Ecto neural progenitor cell (in vitro differentiated cells): ENCODE measurements around the gene MKRN2.
"Not testable (repeated sequence)": the region's sequence is repeated elsewhere in the genome, so short reads cannot be mapped to it uniquely, and the experiment has no call there.

Experiments
- DNase-seq: peaks from one replicate; pipeline ENCODE4 v3.0.0-alpha.2; 2018; ENCODE audit warnings: low spot score

Gene MKRN2

DNA sequence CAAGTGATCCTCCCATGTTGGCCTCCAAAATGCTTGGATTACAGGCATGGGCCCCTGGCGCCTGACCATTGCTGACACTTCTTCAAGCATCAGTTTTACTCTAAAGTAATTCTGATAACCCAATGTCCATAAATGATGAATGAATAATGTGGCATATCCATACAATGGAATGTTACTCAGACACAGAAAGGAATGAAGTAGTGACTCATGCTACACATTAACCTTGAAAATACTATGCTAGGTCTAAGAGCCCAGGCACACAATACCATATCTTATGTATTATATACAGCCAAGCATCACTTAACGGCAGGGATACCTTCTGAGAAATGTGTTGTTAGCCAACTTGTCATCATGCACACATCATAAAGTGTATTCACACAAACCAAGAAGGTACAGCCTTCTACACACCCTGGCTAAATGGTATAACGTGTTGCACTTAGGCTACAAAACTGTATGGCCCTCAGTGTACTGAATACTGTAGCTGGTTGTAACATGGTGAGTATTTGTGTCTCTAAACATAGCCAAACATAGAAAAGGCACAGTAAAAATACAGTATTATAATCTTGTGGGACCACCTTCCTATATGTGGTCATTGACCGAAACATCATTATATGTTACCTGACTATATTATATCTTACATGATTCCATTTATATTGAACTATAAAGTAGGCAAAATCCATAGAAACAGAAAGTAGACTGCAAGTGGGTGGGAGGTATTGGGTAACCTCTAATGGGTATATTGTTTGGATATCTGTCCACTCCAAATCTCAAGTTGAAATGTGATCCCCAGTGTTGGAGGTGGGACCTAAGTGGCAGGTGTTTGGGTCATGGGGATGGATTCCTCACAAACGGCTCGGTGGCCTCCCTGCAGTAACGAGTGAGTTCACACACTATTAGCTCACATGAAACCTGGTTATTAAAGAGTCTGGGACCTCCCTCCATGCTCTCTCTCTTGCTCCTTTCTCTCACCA is 31.4 kb downstream of the MKRN2 start:
- DNase-seq, result no peak

DNA sequence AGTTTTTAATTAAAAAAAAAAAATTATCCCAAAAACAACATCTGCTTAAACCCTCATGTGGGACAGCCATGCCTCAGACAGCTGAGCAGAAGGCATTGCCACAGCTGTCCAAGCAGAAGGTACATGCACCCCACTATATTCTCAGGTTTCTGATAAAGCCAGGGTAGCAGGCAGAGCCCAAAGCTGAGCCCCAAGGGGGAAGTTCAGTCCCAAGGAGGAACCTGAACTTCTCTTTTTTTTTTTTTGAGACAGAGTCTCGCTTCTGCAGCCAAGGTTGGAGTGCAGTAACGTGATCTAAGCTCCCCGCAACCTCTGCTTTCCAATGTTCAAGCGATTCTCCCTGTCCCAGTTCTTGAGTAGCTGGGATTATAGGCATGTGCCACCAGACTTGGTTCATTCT is 33.2 kb downstream of the MKRN2 start:
- DNase-seq, result no peak

DNA sequence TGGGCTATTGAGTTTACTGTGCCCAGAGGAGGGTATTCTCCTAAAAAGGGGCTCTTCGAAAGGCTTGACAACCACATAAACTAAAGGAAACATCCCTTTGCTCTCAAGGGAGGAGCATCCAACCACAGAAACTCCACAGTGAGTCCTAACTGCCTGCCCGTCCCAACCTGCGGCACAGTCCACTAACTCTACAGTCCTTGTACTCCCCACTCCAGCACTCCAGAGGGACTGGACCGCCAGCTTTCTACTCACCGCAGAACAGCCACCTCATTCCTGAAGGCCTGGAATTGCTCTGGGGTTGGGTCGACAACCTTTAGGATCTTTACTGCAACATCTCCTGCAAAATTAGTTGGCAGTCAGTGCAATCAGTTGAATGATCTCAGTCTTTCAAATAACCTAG is 34.6 kb downstream of the MKRN2 start:
- no peak for DNase-seq

DNA sequence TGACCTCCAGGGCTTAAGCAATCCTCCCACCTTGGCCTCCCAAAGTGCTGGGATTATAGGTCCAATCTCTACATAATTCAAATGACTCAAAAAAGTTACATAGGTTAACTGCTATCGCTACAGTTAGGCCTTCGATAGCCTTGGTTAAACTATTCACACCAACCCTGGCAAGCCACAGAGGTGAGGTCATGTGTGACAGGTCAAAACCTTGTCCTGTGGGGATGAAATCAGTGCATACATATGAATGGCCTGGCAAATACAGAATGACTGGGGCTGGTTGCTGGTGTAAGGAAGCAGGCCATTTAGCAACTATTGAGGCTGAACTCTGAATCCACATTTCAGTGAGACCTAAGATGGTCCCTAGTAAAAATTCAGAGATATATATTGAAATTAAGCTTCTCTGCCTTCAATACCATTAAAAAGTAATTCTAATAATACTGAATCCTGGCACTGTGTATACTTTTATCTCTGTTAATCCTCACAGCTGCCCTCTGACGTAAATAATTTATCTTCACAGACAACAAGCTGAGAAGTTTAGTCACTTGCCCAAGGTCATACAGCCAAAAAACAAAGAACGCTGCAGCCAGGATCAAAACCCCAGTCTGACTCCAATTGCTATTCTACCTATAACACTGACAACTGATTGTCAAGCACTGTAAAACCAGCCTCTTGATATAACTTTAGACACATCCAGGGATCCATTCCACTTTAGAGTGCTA is 35.3 kb downstream of the MKRN2 start:
- DNase-seq, result no peak

DNA sequence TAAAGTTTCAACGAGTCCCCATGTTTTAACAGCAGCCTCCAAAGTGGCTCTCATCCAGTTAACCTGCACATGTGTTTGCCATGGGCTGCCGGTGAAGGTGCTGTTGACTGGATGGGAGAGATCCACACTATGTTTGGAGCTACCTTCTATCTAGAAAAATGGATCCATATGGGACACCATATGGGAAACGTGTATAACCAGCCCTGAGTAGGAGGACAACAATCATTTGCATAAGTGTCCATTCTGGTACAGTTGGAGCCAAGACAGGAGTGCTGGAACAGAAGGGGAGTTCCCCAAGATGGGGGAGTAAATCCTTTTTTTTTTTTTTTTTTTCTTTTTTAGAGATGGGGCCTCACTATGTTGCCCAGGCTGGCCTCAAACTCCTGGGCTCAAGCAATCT is 36.6 kb downstream of the MKRN2 start:
- DNase-seq, result no peak

DNA sequence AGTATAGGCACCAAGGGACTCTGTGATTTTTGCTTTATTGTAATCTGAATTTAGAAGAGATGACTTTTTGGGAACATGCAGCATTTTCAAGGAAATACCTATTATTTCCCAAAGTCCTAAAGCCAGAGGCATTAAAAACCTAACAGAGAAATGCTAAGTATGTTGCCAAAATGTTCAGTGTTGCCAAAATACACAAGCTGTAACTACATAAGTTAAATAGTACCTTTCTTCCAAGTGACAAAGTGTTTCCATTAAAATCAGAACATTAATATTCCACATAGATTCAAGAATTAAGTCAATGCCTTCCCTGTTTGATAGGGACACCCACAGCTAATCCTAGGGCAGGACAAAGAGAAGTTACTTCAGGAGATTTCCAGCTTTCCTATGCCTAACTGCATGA is 42.0 kb downstream of the MKRN2 start:
- no peak for DNase-seq

DNA sequence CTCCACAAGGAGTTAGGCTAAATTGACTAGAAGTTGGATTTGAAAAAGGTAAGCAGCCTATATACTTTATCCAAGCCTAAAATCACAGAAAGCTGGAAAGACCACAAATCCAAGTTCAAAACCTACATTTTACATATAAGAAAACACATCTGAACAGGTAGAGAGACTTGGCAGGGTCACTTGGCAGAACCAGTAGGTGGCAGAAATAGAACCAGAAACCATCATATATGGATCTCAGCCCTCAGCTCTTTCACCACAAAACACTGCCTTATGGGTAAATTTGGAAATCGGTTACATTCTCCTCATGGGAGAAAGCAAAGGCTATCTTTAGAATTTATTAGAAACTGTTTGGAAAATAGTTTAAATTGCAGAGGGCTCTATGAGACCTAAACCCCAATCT is 44.2 kb downstream of the MKRN2 start:
- no peak for DNase-seq

DNA sequence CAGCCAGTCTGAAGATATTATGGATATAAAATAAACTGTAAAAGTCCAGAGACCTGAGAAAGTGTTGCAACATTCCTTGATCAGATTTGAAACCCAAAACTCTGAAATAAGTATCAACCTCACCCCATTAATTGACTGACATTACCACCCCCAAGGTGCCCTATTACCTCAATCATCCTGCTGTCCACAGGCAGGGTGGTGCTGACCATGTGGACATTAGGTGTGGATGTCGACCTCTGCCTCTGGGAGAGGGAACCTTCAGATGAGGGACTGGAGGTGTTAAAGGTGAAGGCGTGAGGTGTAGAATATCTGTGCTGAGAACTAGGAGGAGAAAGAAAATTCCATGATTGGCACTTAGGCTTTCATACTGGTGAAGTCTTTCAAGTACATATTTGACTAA is 47.1 kb downstream of the MKRN2 start:
- no peak for DNase-seq

DNA sequence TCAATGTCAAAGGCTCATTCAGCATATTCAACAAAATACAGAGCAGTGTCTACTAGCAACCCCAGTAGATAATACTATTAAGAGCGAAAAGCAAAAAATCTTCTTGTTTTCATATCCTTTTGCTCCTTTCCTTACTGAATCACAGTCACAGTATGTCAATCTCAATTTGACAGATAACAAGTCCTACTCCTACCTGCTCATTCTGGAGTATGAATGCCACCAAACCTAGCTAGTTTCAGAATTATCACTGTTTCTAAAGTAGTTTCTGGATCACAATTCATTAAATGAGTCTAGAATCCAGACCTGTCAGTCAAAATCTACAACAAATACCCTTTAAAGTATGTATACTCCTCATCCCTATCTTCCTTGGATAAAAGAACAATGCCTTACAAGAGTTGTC is 51.5 kb downstream of the MKRN2 start:
- DNase-seq, result no peak

DNA sequence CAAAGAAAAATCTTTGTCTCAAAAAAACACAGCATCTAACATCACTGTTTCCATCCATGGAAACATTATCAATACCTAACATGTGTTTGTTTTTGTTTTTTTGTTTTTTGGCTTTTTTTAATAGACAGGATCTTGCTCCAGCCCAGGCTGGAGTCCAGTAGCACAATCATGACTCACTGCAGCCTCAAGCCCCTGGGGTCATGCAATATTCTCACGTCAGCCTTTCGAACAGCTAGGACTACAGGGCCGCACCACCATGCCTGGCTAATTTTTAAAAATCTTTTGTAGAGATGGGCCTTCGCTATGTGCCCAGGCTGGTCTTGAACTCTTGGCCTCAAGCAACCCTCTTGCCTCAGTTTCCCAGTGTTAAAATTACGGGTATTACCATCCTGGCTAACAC is 54.2 kb downstream of the MKRN2 start:
- DNase-seq, result no peak

DNA sequence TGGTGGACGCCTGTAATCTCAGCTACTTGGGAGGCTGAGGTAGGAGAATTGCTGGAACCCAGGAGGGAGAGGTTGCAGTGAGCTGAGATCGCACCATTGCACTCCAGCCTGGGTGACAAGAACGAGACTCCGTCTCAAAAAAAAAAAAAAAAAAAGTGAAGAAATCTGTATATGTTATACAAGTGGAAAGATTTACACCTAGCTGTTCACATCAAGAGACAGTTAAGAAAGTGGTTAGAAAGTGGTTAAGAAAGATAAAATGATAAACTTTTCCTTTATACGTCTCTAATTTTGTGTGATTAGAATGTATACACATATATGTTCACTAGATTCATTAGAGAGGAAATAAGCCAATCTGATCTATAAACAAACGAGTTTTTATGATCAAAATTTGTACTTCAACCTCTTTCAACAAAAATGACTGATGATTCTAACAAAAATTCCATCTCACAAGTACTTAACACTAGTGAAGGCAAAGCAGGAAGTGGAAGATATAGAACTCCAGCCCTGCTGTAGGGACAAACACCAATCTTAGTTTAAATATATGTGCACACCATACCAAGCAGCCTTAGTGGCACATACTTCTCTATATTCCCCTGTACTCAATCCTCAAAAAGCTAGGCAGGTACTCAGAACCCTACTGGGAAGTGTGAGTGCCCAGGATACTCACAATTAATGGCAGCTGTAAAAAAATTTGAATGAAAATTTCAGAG is 55.8 kb downstream of the MKRN2 start:
- no peak for DNase-seq

DNA sequence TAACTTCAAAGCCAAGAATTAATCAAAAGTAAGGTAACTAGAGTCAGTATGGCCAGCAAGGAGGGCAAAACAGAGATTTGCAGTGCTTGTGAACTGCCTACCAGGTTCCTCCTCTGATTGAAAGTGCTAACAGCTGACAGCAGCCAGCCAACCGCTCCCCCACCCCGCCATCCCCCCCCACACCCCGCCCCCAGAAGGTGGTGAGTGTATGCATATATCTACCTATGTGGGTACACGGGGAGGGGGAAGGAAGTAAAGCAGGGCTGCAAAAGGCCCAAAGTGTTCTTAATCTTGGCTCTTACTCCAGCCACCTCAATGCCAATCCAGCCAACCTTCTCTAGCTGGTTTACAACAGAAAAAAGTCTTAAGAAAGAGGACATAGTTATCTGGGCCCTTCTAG is 56.4 kb downstream of the MKRN2 start:
- no peak for DNase-seq

DNA sequence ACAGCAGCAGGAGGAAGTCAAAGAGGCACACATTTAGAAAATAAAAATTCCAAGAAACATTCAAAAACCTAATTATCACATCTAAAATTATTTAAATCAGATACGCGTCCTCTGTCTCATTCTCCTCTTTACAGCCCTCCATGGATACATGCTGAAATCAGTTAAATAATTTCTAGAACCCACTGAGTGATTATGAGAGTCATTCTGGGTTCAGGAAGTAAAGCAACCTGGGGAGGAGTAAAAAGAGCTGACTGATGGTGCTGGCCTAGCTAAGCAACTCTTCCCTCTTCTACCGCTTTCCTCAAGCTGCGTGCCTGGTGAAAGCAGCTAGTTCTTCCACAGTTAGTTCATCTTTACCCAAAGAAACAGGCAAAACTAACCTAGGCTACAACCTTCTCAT is 58.4 kb downstream of the MKRN2 start:
- no peak for DNase-seq

DNA sequence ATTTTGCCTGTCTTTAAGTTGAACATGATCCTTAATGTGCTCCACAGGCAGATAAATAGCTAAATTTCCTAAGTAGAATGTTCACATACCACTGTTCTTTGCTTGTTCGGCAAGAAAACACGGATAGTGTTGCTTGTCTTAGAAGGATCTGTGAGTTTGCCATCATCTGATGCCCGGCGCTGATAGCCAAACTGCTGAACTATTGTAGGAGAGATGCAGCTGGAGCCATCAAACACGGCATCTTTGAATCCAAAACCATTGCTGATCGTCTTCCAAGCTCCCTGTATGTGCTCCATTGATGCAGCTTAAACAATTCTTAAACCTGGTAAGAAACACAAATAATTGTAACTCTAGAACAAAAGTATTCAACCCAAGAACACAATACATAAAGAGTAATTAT is 61.5 kb downstream of the MKRN2 start:
- DNase-seq, result no peak

DNA sequence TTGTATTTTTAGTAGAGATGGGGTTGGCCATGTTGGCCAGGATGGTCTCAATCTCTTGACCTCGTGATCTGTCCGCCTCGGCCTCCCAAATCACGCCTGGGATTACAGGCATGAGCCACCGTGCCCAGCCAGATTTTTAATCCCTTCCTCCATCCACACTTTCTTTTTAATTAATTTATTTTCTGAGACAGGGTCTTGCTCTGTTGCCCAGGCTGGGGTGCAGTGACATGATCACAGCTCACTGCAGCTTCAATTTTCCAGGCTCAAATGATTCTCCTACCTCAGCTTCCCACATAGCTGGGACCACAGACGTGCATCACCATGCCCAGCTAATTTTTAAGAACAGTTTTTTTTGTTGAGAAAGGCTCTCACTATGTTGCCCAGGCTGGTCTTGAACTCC is 63.4 kb downstream of the MKRN2 start:
- no peak for DNase-seq

DNA sequence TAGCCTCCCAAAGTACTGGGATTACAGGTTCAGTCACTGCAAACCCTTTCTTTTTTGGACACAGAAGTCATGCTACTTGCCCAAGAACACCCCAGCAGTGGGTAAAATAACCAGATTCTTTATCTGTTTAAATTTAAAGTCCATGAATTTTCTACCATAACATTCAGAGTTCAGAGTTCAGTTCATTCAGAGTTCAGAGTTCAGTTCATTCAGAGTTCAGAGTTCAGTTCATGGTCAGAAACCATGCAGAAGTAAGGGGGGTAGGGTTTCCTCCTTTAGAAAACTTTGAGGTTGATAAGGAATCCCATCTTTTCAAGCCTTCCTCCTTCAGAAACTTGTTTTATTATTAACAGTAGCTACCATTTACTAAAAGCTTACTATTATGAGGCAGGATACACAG is 63.8 kb downstream of the MKRN2 start:
- no peak for DNase-seq

DNA sequence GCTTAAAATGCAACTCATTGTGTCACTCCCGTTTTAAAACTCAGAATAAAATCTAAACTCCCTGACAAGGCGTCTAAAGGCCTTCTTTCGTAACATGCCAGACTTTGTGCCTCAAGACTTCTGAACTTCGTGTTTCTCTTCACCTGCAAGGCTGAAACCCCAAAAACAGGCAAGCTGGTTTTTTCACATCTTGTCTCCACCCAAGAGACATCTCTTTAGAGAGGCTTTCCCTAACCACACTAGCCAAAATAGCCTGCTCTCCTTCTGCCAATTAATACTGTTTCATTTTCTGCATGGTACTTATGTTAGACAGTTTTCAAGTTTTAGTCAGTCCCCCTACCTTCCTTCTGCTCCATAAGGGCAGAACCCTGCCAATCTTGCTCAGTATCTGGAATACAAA is 65.4 kb downstream of the MKRN2 start:
- DNase-seq, result no peak

DNA sequence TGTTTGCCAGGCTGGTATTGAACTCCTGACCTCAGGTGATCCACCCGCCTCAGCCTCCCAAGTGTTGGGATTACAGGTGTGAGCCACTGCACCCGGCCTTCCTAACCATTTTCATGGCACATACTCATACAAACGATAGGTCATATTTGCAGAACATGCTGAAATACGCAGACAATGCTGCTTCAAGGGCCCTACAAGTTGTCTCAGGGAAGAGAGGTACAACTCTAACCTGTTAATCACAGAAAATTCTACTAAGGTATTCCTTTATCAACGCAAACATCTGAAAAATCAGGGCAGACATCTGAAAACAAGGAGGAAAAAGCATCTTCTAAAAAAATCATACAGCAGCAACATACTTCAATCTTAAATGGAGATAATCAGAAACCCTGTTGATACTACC is 67.2 kb downstream of the MKRN2 start:
- DNase-seq, result no peak

DNA sequence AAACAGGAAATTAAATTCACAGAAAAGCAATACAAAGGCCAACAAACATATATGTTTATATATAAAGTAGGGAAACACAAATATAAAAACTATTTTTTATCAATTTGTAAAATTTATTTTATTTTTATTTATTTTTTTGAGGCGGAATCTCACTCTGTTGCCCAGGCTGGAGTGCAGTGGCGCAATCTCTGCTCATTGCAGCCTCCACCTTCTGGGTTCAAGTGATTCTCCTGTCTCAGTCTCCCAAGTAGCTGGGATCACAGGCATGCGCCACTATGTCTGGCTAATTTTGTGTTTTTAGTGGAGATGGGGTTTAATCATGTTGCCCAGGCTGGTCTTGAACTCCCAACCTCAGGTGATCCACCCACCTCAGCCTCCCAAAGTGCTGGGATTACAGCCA is 68.1 kb downstream of the MKRN2 start:
- not testable (repeated sequence) for DNase-seq

DNA sequence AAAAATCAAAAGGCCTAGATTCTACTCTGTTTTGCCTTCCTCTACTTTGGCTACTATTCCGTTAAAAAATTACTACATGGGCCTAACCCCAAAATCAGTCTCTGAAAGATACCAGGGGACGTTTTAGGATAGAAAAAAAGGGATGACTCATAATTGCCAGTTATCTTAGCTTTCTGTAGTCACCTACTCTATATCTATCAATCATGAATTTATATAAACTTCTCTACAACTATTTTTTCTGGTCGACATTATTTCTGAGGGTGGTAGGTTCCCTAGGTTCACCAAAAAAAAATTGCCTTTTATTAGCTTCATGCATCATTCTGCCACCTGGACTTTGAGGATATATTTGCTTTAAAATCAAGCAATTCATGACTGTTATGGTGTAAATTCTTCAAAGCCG is 70.5 kb downstream of the MKRN2 start:
- DNase-seq, result no peak

DNA sequence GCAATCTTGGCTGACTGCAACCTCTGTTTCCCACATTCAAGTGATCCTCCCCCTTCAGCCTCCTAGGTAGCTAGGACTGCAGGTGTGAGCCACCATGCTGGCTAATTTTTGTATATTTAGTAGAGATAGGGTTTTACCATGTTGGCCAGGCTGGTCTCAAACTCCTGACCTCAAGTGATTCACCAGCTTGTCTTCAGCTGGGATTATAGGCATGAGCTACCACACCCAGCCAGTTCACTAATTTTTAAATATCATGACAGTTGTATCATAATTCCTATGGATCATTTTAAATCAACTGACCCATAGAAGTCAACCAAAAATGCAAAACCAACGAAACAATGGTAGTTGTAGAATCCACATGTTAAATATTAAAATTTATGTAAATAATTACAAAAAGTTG is 71.9 kb downstream of the MKRN2 start:
- DNase-seq, result no peak

DNA sequence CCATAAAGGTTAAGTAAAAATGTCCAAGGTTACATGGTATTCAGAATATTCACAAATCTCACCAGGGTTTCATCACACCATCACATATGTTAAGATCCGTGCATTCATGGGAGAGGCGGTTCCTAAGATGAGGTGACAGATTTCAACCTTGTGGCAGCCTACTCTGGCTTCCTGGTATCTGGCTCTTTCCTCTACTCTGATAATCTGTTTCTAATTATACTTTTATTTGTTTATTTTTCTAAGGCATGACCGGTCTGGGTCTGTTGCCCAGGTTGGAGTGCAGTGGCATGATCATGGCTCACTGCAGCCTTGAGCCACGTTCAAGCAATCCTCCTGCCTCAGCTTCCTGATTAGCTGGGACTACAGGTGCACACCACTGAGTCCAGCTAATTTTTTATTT is 72.7 kb downstream of the MKRN2 start:
- DNase-seq, result no peak

DNA sequence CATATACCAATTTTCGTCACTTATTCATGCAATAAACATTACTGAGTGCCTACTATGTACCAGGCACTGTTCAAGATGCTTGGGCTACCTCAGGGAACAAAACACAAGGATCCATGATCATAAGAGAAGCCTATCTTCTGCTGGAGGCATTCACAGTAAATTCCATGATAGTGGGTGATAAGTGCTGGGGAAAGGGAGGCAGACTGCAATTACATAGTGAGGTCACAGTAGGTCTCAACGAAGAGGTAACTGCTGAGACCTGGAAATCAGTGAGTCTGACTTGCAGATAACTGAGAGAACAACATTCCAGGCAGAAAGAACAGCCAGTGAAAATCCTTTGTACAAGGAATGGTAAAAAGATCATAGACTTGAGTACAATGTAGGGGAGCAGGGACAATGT is 73.4 kb downstream of the MKRN2 start:
- DNase-seq, result no peak
